HG03095 (cell line): ENCODE measurements around the gene LYAR.

Experiments
- ATAC-seq: cut with Tn5 transposase; IDR thresholded peaks from one replicate; pipeline ENCODE4 v1.9.1; 2021; ENCODE audit warnings: moderate library complexity; ENCODE audit not compliant: unreplicated experiment

The LYAR gene

GRCh38 chr4:4317496-4318232 lies 27.7 kb upstream of the LYAR start:
- no peak for ATAC-seq

- no peak for ATAC-seq
These were observed 26.2 kb upstream of the LYAR start for GRCh38 chr4:4316150-4316495.

- ATAC-seq, result no peak
These were observed 25.7 kb upstream of the LYAR start for GRCh38 chr4:4315461-4316149.

- ATAC-seq, result no peak
These were observed 21.2 kb upstream of the LYAR start for GRCh38 chr4:4311193-4311592.

GRCh38 chr4:4308800-4309441 lies 19.0 kb upstream of the LYAR start:
- ATAC-seq, result no peak

GRCh38 chr4:4306920-4307319 lies 17.0 kb upstream of the LYAR start:
- no peak for ATAC-seq

GRCh38 chr4:4302416-4302815 lies 12.5 kb upstream of the LYAR start:
- no peak for ATAC-seq

- no peak for ATAC-seq
These were observed 12.0 kb upstream of the LYAR start for GRCh38 chr4:4302001-4302400.

GRCh38 chr4:4299006-4299405 lies 9.1 kb upstream of the LYAR start:
- ATAC-seq, result no peak

GRCh38 chr4:4296283-4296846 lies 6.4 kb upstream of the LYAR start:
- no peak for ATAC-seq

- ATAC-seq, result no peak
These were observed 3.3 kb upstream of the LYAR start for GRCh38 chr4:4293279-4293678.

- ATAC-seq, result peak; percentile 6
These were observed 385 bp downstream of the LYAR start for GRCh38 chr4:4289597-4289940.

GRCh38 chr4:4289055-4289454 lies 899 bp downstream of the LYAR start:
- no peak for ATAC-seq

GRCh38 chr4:4288098-4288497 lies 1.9 kb downstream of the LYAR start:
- no peak for ATAC-seq

GRCh38 chr4:4284827-4285618 lies 4.9 kb downstream of the LYAR start:
- no peak for ATAC-seq

GRCh38 chr4:4281787-4282186 lies 8.2 kb downstream of the LYAR start:
- ATAC-seq, result no peak

- no peak for ATAC-seq
These were observed 12.4 kb downstream of the LYAR start for GRCh38 chr4:4277531-4277930.

GRCh38 chr4:4274226-4274625 lies 15.7 kb downstream of the LYAR start:
- ATAC-seq, result no peak

- ATAC-seq, result no peak
These were observed 18.0 kb downstream of the LYAR start for GRCh38 chr4:4271912-4272311.

- ATAC-seq, result no peak
These were observed 19.4 kb downstream of the LYAR start for GRCh38 chr4:4270529-4270928.

GRCh38 chr4:4269856-4270255 lies 20.1 kb downstream of the LYAR start:
- ATAC-seq, result no peak
